HFF-Myc (cell line): Measurements from ENCODE around the gene SCG3.

Experiments used
- DNase-seq: peaks from one replicate; pipeline ENCODE4 v3.0.0-alpha.2; 2011; ENCODE audit warnings: low read depth; ENCODE audit errors: extremely low read depth
- H3K4me3 ChIP-seq: replicated peaks from 2 replicates; pipeline ENCODE4 v1.5.1; 2011; ENCODE audit warnings: low read depth, mild to moderate bottlenecking, control low read depth, low read length
- TF ChIP-seq, protein P1 (sequence below): IDR thresholded peaks from 2 replicates; pipeline ENCODE4 v1.5.1; 2012; ENCODE audit warnings: mild to moderate bottlenecking, low read depth, low read length, control low read depth; ENCODE audit errors: missing control alignments

Gene SCG3

DNA sequence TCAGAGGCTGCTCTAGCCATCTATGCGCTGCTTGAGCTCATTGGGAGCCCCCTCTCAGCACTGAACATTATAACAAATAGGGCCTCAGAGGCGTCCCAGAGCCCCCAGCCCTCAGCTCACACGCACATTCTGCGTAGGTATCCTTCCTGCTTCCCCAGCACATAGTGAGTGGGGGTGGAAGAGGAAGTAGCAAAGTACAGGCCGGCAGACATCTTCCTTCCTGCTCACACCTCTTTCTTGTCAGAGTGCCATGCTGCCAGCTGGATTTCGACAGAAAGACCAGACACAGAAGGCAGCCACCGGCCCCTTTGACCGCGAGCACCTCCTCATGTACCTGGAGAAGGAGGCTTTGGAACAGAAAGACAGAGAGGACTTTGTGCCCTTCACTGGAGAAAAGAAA, 86.7 kb downstream of the SCG3 start:
- TF ChIP-seq, protein P1, sequence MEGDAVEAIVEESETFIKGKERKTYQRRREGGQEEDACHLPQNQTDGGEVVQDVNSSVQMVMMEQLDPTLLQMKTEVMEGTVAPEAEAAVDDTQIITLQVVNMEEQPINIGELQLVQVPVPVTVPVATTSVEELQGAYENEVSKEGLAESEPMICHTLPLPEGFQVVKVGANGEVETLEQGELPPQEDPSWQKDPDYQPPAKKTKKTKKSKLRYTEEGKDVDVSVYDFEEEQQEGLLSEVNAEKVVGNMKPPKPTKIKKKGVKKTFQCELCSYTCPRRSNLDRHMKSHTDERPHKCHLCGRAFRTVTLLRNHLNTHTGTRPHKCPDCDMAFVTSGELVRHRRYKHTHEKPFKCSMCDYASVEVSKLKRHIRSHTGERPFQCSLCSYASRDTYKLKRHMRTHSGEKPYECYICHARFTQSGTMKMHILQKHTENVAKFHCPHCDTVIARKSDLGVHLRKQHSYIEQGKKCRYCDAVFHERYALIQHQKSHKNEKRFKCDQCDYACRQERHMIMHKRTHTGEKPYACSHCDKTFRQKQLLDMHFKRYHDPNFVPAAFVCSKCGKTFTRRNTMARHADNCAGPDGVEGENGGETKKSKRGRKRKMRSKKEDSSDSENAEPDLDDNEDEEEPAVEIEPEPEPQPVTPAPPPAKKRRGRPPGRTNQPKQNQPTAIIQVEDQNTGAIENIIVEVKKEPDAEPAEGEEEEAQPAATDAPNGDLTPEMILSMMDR, result no peak
- DNase-seq, result no peak
- no peak overlapping the region for H3K4me3 ChIP-seq
